Bronchial epithelial cell (primary cell): ENCODE data around the gene GNG12. TPM values are rescaled to one million over a fixed set of nuclear protein-coding genes. Genes with fewer than 3 reads are reported as not detected.

ENCODE experiments used
- DNase-seq: peaks from one replicate; pipeline ENCODE4 v3.0.0-alpha.2; 2010; ENCODE audit warnings: low read depth
- FAIRE-seq: peaks from 2 replicates; lab custom pipeline; 2011; peaks lifted over from hg19 to GRCh38; lab: Jason Lieb, UNC
- H3K27me3 ChIP-seq: 2 replicates; pipeline ENCODE4 v1.5.1; 2011; ENCODE audit warnings: low read length; ENCODE audit not compliant: control insufficient read depth, insufficient read depth
- H3K36me3 ChIP-seq: 2 replicates; pipeline ENCODE4 v1.5.1; 2011; ENCODE audit warnings: low read length; ENCODE audit not compliant: control insufficient read depth, insufficient read depth
- H3K4me3 ChIP-seq: 2 replicates; pipeline ENCODE4 v1.5.1; 2011; ENCODE audit warnings: mild to moderate bottlenecking, low read depth, low read length, control low read depth
- total RNA-seq: library from RNA; depleted of rRNA; stranded (reverse); fragments of >200 nt; gene quantifications from 2 replicates; pipeline ENCODE4 v1.2.1, GENCODE V29; 2014
- TF ChIP-seq, protein P1 (sequence below): IDR thresholded peaks from 2 replicates; pipeline ENCODE4 v1.5.1; 2011; ENCODE audit warnings: mild to moderate bottlenecking, moderate library complexity, low read length, control low read depth, inconsistent platforms; ENCODE audit not compliant: insufficient read depth, severe bottlenecking

Gene GNG12
- total RNA-seq, 1 donor from 2014 or later = 75.3 TPM

DNA sequence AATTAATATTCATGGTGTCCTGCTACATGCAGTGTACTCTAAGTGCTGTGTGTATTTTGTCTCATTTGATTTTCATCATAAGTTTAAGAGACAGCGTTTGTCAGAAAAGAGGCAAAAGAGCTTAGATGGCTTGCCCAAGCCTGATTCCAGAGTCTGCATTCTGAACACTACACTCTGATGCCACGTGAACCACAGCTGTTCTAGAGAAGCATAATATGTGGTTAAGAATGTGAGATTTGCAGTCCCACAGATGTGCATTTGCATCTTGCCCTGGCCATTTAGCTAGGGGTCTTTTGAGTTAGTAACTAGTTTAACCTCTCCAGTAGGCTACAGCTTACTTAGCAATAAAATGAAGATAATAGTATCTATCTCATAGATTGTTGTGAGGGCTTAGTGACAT, 157.5 kb downstream of the GNG12 start:
- FAIRE-seq (no peak), DNase-seq (no peak)
- H3K27me3 ChIP-seq = no peaks in the 10 kb centered on the region
- H3K4me3 ChIP-seq = no peak overlapping the region
- no peaks in the 10 kb centered on the region for H3K36me3 ChIP-seq
- TF ChIP-seq, protein P1, sequence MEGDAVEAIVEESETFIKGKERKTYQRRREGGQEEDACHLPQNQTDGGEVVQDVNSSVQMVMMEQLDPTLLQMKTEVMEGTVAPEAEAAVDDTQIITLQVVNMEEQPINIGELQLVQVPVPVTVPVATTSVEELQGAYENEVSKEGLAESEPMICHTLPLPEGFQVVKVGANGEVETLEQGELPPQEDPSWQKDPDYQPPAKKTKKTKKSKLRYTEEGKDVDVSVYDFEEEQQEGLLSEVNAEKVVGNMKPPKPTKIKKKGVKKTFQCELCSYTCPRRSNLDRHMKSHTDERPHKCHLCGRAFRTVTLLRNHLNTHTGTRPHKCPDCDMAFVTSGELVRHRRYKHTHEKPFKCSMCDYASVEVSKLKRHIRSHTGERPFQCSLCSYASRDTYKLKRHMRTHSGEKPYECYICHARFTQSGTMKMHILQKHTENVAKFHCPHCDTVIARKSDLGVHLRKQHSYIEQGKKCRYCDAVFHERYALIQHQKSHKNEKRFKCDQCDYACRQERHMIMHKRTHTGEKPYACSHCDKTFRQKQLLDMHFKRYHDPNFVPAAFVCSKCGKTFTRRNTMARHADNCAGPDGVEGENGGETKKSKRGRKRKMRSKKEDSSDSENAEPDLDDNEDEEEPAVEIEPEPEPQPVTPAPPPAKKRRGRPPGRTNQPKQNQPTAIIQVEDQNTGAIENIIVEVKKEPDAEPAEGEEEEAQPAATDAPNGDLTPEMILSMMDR = no peak

DNA sequence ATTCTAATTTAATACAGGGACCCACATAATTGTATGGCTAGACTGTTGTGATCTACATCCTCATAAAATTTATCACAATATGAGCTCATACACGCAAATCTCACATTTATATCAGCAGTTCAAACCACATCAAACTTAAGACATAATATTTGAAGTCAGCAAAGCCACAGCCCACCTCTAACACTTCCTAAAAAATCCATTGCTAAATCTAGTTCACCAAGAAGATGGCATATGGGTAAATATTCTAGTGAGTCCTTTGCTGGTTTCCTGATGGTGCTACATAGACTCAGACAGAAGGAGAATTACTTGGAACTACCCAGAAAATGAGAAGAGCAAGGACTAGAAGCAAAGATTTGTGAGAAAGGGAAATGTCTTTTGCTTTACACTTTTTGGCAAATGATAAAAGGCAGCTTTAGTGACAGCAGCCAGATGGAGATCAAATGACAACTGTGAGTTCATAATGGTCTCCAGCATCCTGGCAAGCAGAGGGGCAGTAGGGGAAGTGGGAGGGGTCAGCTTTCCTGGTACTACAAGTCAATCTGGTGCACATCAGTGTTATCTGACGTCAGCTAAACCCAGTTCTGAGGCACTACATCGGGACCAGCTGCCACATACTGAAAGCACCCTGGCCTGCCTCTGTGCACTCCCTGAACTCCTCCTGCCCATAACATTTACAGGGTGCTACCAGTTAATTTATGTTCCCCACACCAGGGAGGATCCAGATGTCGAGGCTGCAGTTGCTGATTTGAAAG, 158.8 kb downstream of the GNG12 start:
- Histone ChIP-seq H3K27me3 (no peaks in the 10 kb centered on the region), H3K4me3 (no peak overlapping the region), H3K36me3 (no peaks in the 10 kb centered on the region)
- no peak for FAIRE-seq
- no peak for DNase-seq
- TF ChIP-seq, protein P1 = no peak

DNA sequence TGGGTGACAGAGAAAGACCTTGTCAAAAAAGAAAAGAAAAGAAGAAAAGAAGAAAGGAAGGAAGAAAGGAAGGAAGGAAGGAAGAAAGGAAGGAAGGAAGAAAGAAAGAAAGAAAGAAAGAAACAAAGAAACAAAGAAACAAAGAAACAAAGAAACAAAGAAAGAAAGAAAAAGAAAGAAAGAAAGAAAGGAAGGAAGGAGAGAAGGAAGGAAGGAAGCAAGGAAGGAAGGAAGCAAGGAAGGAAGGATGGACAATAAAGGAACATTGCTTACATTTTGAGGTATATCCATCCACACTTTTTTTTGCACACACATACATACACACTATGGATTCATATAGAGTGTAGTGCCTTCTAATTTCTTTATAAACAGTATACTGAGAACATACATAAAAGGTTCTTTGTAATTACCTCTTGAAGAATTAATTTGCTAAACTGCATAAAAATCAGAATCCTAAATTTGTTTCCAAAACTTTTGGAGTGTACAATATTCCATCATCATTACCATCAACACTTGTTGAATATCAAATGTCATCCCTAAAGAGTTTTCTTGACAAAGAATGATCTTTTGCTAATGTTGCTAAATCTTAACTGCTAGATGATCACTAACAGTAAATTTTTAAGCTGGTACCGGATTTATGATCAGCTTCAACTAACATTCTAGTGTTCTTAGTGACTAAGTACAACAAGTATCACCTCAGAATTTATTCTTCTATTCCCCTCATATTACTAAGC, 159.6 kb downstream of the GNG12 start:
- Histone ChIP-seq H3K27me3 (no peaks in the 10 kb centered on the region), H3K36me3 (no peaks in the 10 kb centered on the region), H3K4me3 (no peak overlapping the region)
- DNase-seq (no peak), FAIRE-seq (no peak)
- TF ChIP-seq, protein P1 = no peak

DNA sequence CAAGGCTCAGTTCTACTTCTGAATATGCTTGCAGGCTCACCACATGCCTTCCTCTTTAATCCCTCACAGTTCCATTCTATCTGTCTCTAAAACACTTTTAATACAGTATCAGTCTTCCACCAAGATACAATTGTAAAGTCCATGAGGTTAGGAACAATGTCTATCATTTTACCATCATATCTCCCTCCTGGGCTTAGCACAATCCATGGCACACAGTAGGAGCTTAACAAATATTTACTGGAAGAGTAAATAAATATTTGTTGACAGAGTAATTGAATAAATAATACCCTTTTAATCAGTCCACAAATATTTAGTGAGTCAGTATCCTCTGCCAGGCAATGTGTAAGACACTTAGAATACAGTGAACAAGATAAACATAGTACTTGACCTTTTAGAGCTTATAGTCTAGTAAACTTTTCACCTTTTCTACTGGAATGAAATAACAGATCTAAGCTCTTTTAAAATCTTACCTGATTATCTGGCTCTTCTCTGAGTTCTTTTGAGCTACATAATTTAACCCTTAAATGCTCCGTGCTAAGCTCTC, 160.9 kb downstream of the GNG12 start:
- FAIRE-seq = no peak

DNA sequence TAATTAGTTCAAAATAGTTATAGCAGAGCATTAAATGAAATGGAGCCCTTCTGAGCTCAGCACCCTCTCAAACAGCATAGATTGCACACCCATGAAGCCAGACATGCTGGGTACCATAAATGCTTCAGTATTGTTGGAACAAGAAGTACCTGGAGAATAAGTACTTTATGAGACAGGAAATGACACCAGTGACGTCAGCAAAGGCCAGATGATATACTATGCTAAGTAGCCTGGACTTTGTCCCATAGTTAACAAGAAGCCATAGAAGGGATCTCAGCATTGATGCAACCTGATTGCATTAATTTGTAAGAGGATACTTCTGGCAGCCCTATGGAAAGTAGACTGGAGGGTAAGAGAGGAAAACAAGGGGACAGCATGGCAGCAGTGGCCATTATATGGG, 164.6 kb downstream of the GNG12 start:
- no peak overlapping the region for H3K4me3 ChIP-seq
- FAIRE-seq (no peak), DNase-seq (no peak)
- H3K36me3 ChIP-seq = no peaks in the 10 kb centered on the region
- TF ChIP-seq, protein P1 = no peak
- H3K27me3 ChIP-seq = no peaks in the 10 kb centered on the region

More for the DNA sequence above, 160.9 kb downstream of the GNG12 start:
- Histone ChIP-seq H3K4me3 (no peak overlapping the region), H3K27me3 (no peaks in the 10 kb centered on the region), H3K36me3 (no peaks in the 10 kb centered on the region)
- TF ChIP-seq, protein P1 = no peak
- DNase-seq = peak; percentile 32
